ACC112 (cell line): ENCODE measurements around the gene AOPEP.
"Not testable (repeated sequence)": the region's sequence is repeated elsewhere in the genome, so short reads cannot be mapped to it uniquely, and the experiment has no call there.

Experiments
- H2AFZ ChIP-seq: fragments of 200-600 bp; sonication (generic); one replicate; pipeline ENCODE4 v1.6.0; 2017; ENCODE audit warnings: antibody characterized with exemption, low read length; ENCODE audit not compliant: unreplicated experiment
- H3K27ac ChIP-seq: fragments of 200-600 bp; sonication (generic); 2 replicates; pipeline ENCODE4 v1.5.1; 2014; ENCODE audit warnings: low read depth, mild to moderate bottlenecking, antibody characterized with exemption, low read length, moderate library complexity
- H3K27me3 ChIP-seq: fragments of 200-600 bp; sonication (generic); 2 replicates; pipeline ENCODE4 v1.6.1; 2014; ENCODE audit warnings: mild to moderate bottlenecking, antibody characterized with exemption, low read length, moderate library complexity, mixed read lengths; ENCODE audit not compliant: insufficient read depth
- H3K36me3 ChIP-seq: fragments of 200-600 bp; sonication (generic); 2 replicates; pipeline ENCODE4 v1.6.1; 2016; ENCODE audit warnings: mild to moderate bottlenecking, antibody characterized with exemption, low read length, moderate library complexity, mixed read lengths; ENCODE audit not compliant: insufficient read depth
- H3K4me1 ChIP-seq: fragments of 200-600 bp; sonication (generic); one replicate; pipeline ENCODE4 v1.6.1; 2016; ENCODE audit warnings: low read length, mixed read lengths; ENCODE audit not compliant: insufficient read depth, unreplicated experiment, control insufficient read depth
- H3K4me3 ChIP-seq: fragments of 200-600 bp; sonication (generic); 2 replicates; pipeline ENCODE4 v1.5.1; 2014; ENCODE audit warnings: mild to moderate bottlenecking, low read depth, low read length
- H3K79me2 ChIP-seq: fragments of 200-600 bp; sonication (generic); one replicate; pipeline ENCODE4 v1.6.0; 2016; ENCODE audit warnings: low read length; ENCODE audit not compliant: control insufficient read depth, unreplicated experiment, insufficient read depth

Gene AOPEP

DNA sequence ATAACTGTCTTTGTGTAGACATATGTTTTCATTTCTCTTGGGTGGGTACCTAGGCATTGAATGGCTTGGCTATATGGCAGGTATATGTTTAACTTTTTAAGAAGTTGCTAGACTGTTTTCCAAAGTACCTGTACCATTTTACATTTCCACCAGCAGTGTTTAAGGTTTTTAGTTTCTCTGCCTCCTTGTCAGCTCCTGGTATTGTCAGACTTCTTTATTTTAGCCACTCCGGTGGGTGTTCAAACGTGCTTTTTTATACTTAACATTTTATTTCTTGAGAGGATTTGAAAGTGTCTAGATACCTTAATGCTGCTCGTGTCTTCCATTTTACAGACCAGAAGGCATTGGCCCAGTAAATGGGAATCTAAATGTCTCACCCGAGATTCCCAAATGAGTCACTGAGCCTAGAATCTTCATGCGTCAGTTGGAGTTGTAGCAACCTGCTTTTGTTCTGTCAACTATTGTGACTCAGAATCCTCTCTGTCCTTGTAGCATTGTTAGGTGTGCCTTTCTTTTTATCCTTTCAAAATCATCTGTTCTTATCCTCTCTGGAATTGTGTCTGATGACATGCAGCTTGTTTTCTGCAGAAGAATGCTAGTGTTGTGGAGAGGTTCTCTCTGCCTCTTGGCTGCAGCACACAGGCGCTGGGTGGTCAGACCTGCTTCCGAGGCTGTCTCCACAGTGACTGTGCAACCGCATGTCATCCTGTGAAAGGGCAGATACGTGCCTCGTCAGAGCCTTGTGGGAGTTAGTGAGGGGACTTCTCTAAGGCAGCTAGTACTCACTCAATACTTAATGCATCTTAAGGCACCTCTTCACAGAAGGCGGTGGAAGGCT is 291.8 kb downstream of the AOPEP start:
- no peak overlapping the region for H2AFZ ChIP-seq
- no peaks in the 10 kb centered on the region for H3K27me3 ChIP-seq
- peak overlapping the region; percentile 95 for H3K27ac ChIP-seq
- H3K79me2 ChIP-seq, result peaks cover 44% of the 10 kb centered on the region
- H3K4me3 ChIP-seq, result peak overlapping the region; percentile 42
- H3K36me3 ChIP-seq, result peaks cover 35% of the 10 kb centered on the region
- H3K4me1 ChIP-seq, result peaks cover 33% of the 10 kb centered on the region

DNA sequence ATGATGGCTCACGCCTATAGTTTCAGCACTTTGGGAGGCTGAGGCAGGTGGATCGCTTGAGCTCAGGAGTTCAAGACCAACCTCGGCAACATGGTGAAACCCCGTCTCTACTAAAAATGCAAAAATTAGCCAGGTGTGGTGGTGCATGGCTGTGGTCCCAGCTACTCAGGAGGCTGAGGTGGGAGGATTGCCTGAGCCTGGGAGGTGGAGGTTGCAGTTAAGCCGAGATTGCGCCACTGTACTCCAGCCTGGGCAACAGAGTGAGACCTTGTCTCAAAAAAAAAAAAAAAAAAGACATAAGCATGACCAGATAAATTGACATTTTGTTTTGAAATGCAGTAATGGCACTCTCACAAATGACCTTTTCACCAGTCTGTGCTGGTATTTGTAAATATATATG is 294.1 kb downstream of the AOPEP start:
- Histone ChIP-seq H3K79me2 (peaks cover 49% of the 10 kb centered on the region), H3K36me3 (peaks cover 30% of the 10 kb centered on the region), H3K4me1 (peaks cover 56% of the 10 kb centered on the region)
- H3K27ac ChIP-seq, H3K4me3 ChIP-seq, H2AFZ ChIP-seq, H3K27me3 ChIP-seq: not testable (repeated sequence)

DNA sequence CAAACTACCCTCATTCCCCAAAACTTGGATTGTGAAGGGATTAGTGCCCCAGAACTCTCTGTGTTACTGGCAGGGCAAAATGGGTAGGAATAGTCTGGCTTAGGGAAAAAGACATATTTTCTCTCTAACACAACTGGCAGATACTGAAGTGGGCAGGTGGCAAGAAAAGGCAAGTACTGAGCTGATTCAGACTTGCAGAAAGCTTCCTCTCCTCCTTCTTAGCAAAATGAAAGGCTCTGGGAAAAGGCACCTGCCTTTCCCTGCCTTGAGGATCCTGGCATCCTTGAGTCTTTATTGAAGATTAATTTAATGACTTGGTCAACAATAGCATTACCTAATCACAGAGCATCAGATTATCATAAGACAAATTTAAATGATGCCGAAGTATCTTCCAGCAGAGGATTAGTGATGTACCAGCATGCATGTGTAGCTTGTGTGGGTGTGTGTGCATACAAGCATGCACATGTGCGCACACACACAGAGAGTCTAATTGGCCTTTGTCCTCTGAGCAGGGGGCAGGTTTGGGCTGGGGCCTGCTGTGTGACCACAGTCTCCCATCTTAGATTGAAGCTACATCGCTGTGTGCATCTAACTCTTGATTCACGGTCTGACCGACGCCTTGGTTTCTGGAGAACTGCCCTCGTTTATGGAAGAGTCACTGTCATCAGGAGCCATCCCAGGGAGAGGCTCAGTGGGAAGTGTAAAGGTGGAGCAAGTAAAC is 294.8 kb downstream of the AOPEP start:
- Histone ChIP-seq H3K27ac (peak overlapping the region; percentile 95; the same call in 1 of the 2 replicates), H3K27me3 (no peaks in the 10 kb centered on the region), H2AFZ (no peak overlapping the region), H3K79me2 (peaks cover 54% of the 10 kb centered on the region), H3K4me3 (no peak overlapping the region), H3K36me3 (peaks cover 30% of the 10 kb centered on the region), H3K4me1 (peaks cover 63% of the 10 kb centered on the region)

DNA sequence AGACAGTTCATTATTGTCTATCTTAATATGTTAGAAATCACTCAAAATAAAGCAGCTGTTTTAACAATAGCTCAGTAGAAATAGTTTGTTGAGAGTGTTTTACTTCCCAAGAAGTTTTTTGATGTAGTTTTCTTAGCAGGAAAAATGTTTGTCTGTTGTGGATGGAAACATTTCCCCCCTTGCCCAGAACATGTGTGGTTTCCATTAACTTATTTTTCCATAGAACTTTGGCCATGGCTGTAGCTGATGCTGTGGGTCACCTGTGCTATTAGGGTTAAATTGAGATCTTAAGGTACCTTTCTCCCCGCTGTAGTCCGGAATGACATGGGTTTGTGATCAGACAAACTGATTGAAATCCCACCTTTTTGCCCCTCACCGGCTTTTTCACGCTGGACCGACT is 296.2 kb downstream of the AOPEP start:
- Histone ChIP-seq H3K36me3 (peaks cover 31% of the 10 kb centered on the region), H3K4me3 (no peak overlapping the region), H3K4me1 (peaks cover 64% of the 10 kb centered on the region), H3K27ac (peak overlapping the region; percentile 95), H3K79me2 (peaks cover 65% of the 10 kb centered on the region), H2AFZ (no peak overlapping the region), H3K27me3 (no peaks in the 10 kb centered on the region)

DNA sequence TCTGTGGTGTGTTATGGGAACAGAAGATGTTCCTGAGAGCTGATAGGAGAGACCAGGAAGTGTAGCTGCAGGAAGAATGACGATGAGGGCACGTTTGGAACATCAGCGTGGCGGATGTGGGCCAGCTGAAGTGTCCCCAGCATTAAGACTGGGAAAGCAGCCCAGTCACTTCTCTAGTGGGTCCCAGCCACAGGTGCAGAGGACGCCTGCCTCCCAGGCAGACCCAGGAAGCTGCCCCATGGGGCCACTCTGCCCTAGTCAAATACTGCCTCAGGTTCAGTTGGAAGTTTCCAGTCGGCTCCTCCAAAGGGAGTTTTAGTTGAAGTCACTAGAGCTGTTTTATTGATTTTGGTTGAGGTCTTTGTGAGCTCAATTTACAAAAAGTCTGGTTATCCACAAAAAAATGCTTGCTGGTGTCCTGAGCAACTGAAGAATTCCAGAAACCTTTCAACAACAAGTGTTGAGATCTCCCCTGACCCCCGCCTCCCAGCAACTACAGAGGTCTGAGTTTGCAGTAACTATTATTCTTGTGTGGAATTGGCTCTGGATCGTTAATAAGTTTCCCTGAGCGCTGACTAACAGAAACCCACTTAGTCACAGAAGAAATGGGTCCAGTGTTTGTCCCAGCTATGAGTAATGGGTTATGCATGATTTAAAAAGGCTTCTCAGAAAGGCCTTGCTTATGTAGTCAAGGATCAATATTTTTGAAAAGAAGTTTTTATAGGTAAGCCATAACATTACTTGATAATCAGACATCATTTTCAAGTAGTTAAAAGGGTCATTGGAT is 296.9 kb downstream of the AOPEP start:
- H2AFZ ChIP-seq, result no peak overlapping the region
- no peak overlapping the region; the same call in 1 of the 2 replicates for H3K4me3 ChIP-seq
- H3K27me3 ChIP-seq, result no peaks in the 10 kb centered on the region
- H3K79me2 ChIP-seq, result peaks cover 73% of the 10 kb centered on the region
- H3K36me3 ChIP-seq, result peaks cover 31% of the 10 kb centered on the region
- H3K27ac ChIP-seq, result peak overlapping the region; percentile 95
- peaks cover 56% of the 10 kb centered on the region for H3K4me1 ChIP-seq

DNA sequence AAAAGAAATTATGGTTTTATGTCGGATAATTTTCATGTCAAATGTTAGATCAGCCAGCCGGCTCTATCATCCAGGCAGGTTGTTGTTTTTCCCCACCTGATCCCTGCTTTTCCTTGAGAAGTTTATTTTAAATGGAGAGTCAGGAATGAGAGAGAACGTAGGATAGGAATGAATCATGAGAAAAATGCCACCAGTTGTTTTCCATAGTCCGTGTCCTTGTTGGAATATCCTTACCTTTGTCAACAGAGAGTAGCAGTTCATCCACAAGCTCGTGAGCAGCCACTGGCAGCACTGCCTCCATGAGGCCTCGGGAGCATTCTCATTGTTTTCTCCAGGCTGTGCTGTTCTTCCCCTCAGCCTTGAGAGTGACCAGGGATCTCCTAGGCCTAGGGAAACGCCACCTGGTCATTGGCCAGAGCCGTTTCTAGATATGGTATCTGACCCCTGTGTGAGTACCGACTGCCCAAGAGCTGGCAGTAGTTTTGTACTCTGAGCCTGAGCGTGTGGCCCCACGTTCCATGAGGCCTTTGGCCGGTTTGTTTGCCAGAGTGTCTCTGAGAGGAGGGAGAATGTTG is 297.7 kb downstream of the AOPEP start:
- Histone ChIP-seq H3K4me3 (no peak overlapping the region), H3K36me3 (peaks cover 30% of the 10 kb centered on the region), H3K27me3 (no peaks in the 10 kb centered on the region), H3K79me2 (peaks cover 73% of the 10 kb centered on the region), H3K27ac (peak overlapping the region; percentile 95), H2AFZ (no peak overlapping the region), H3K4me1 (peaks cover 48% of the 10 kb centered on the region)

DNA sequence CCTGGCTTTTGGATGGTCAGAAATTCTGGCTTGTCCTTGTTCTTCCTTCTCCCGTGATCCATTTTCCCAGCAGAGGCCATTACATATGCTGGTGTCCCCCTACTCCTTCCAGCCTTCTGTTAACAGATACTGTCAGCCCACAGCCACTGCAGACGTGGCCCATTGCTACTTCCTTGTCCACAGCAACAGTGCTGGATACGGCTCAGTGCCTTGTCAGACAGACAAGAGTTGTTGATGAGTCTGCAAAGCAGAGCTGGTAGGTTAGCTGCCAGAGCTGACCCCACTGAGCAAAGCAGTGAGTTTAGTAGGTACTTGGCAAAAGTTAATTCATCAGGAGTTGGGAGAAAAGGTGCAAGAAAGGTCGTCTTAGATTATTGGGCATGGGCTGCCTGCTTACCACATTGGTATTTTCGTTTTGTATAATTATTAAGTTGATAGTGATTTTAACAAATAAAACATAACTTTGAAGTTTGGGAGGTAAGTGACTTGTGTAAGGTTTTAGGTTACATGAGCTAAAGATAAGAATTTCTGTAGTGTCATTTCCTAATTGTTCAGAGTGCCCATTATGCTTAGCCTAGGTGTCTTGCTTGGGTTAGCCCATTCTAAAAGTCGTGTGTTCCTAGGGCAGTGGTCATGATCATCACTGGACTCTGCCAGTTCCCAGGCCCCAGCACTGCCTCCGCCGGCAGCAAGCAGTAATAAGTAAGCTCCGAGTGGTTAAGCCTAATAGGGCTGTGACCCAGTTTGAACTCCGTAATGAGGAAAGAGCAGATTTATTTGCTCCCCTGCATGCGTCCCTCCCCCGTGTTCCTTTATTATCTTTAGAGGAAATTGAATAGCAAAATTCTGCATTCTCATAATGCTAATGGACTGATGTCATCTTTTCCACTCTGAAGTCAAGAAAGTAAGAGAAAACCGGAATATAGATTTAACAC is 299.0 kb downstream of the AOPEP start:
- Histone ChIP-seq H2AFZ (no peak overlapping the region), H3K36me3 (peaks cover 24% of the 10 kb centered on the region), H3K79me2 (peaks cover 73% of the 10 kb centered on the region), H3K4me1 (peaks cover 44% of the 10 kb centered on the region), H3K27me3 (no peaks in the 10 kb centered on the region), H3K27ac (peak overlapping the region; percentile 95), H3K4me3 (peak overlapping the region; percentile 31; the same call in 1 of the 2 replicates)

DNA sequence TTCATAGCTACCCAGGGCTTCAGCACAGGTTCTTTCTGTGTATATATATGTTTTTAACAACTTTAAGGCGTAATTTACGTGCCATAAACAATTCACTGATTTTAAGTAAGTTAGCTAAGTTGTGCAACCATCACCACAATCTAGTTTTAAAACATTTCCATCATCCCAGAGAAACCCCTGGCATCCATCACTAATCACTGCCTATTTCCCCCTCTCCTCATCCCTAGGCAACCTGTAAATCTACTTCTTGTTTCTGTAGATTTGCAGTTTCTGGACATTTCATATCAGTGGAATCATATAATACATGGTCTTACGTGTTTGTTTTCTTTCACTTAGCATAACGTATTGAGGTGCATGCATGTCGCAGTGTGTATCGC is 299.6 kb downstream of the AOPEP start:
- H3K27ac ChIP-seq, result peak overlapping the region; percentile 95
- H3K27me3 ChIP-seq, result no peaks in the 10 kb centered on the region
- no peak overlapping the region for H2AFZ ChIP-seq
- peaks cover 44% of the 10 kb centered on the region for H3K4me1 ChIP-seq
- peak overlapping the region; percentile 31; the same call in 1 of the 2 replicates for H3K4me3 ChIP-seq
- peaks cover 79% of the 10 kb centered on the region for H3K79me2 ChIP-seq
- H3K36me3 ChIP-seq, result peaks cover 27% of the 10 kb centered on the region

DNA sequence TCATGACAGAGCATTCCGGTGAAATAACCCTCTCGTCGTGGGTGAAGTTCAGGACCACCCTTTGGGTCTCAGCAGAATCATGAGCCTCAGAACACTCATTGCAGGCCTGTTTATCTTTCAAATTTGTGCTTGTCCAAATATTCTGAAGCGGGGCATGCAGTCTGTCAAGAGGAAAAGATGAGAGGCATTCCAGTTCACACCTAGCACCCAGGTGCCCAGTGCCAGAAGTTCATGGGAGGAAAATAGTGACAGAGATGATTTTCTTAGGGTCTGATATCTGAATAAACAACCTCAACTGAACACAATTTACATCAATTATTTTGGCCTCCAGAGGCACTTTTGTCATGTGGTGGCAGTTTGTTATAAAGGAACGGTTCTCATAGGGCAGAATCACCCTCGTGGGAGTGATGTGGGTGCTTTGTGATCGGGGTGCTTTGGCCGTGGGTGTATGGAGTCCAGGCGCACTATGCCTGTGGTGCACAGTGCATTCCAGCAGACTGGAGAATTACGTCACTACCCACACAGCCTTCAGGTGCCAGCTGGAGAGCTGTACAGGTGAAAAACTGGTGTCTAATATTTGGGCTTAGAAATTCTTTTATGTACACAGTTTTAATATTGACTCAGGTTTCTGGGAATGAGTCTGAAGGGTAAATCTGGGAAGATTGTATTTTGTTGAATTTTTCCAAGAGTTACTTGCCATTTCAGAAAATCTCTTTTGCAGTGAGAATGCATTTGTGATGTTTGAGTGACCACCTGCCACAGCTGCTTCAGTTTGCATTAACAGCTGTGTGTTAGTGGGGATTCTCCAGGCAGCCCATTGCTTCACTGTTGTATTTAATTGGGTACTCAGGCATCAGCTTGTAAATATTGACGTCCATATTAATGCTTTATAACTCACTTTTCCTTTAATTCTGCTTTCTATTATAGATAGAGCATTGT is 301.7 kb downstream of the AOPEP start:
- H3K4me1 ChIP-seq, result peaks cover 37% of the 10 kb centered on the region
- H3K4me3 ChIP-seq, result no peak overlapping the region
- H3K36me3 ChIP-seq, result peaks cover 27% of the 10 kb centered on the region
- H3K27me3 ChIP-seq, result no peaks in the 10 kb centered on the region
- H3K79me2 ChIP-seq, result peaks cover 86% of the 10 kb centered on the region
- H3K27ac ChIP-seq, result no peak overlapping the region
- no peak overlapping the region for H2AFZ ChIP-seq
